Neural cell (in vitro differentiated cells): ENCODE data around the gene HNRNPA2B1. TPM values are rescaled to one million over a fixed set of nuclear protein-coding genes. Genes with fewer than 3 reads are reported as not detected.

Experiments
- H2AFZ ChIP-seq: fragments of 200-600, 300-800 bp; sonication (generic), shearing (Covaris generic); 2 replicates; pipeline ENCODE4 v1.6.0; 2014; ENCODE audit warnings: low read depth, mild to moderate bottlenecking, antibody characterized with exemption, low read length, moderate library complexity
- H3F3A ChIP-seq: fragments of 200-600 bp; shearing (Covaris generic); 2 replicates; pipeline ENCODE4 v1.6.1; 2016; ENCODE audit warnings: mild to moderate bottlenecking, moderate library complexity, mixed read lengths, antibody characterized with exemption, low read length; ENCODE audit not compliant: insufficient read depth, poor library complexity, severe bottlenecking
- H3K27ac ChIP-seq: fragments of 200-600, 300-800 bp; sonication (generic), shearing (Covaris generic); 2 replicates; pipeline ENCODE4 v1.5.1; 2014; ENCODE audit warnings: mild to moderate bottlenecking, low read length, moderate library complexity
- H3K27me3 ChIP-seq: fragments of 300-800, 200-600 bp; sonication (generic), shearing (Covaris generic); 2 replicates; pipeline ENCODE4 v1.6.0; 2014; ENCODE audit warnings: mild to moderate bottlenecking, low read depth, low read length, moderate library complexity; ENCODE audit not compliant: insufficient read depth
- H3K36me3 ChIP-seq: fragments of 300-800, 200-600 bp; sonication (generic), shearing (Covaris generic); 2 replicates; pipeline ENCODE4 v1.5.1; 2014; ENCODE audit warnings: mild to moderate bottlenecking, antibody characterized with exemption, low read length, moderate library complexity; ENCODE audit not compliant: insufficient read depth
- H3K4me2 ChIP-seq: fragments of 300-800, 200-600 bp; sonication (generic), shearing (Covaris generic); 2 replicates; pipeline ENCODE4 v1.6.0; 2014; ENCODE audit warnings: mild to moderate bottlenecking, low read length
- H3K4me3 ChIP-seq: fragments of 300-800, 200-600 bp; sonication (generic), shearing (Covaris generic); 2 replicates; pipeline ENCODE4 v1.5.1; 2014; ENCODE audit warnings: mild to moderate bottlenecking, low read length, moderate library complexity
- H3K79me2 ChIP-seq: fragments of 200-600 bp; shearing (Covaris generic); replicated peaks from 2 replicates; pipeline ENCODE4 v1.6.0; 2014; ENCODE audit warnings: mild to moderate bottlenecking, low read length, moderate library complexity; ENCODE audit not compliant: insufficient read depth
- H3K9ac ChIP-seq: fragments of 300-800, 200-600 bp; sonication (generic), shearing (Covaris generic); 2 replicates; pipeline ENCODE4 v1.6.1; 2016; ENCODE audit warnings: mild to moderate bottlenecking, low read length, mixed read lengths
- H3K9me2 ChIP-seq: fragments of 200-600 bp; shearing (Covaris generic); 2 replicates; pipeline ENCODE4 v1.6.1; 2016; ENCODE audit warnings: mild to moderate bottlenecking, low read length, mixed read lengths; ENCODE audit not compliant: insufficient read depth
- H3K9me3 ChIP-seq: fragments of 200-600, 300-800 bp; sonication (generic), shearing (Covaris generic); 2 replicates; pipeline ENCODE4 v1.6.1; 2016; ENCODE audit warnings: mild to moderate bottlenecking, mixed run types, low read length, moderate library complexity, mixed read lengths
- H4K20me1 ChIP-seq: fragments of 200-600 bp; shearing (Covaris generic); 2 replicates; pipeline ENCODE4 v1.6.1; 2016; ENCODE audit warnings: mild to moderate bottlenecking, mixed run types; ENCODE audit not compliant: insufficient read depth
- EP300 ChIP-seq: fragments of 450-650 bp; conservative IDR thresholded peaks from 2 replicates; pipeline ENCODE4 v1.6.1; 2014; ENCODE audit warnings: antibody characterized with exemption, mild to moderate bottlenecking, moderate library complexity; ENCODE audit not compliant: poor library complexity, severe bottlenecking
- EZH2 ChIP-seq: fragments of 200-600, 300-800 bp; shearing (Covaris generic), sonication (generic); IDR thresholded peaks from 2 replicates; pipeline ENCODE4 v1.6.1; 2014; ENCODE audit warnings: antibody characterized with exemption, low read length, borderline replicate concordance, mild to moderate bottlenecking; ENCODE audit not compliant: insufficient read depth, poor library complexity, severe bottlenecking
- MXI1 ChIP-seq: fragments of 450-650 bp; conservative IDR thresholded peaks from 2 replicates; pipeline ENCODE4 v1.6.1; 2014; ENCODE audit warnings: antibody characterized with exemption, mild to moderate bottlenecking; ENCODE audit not compliant: poor library complexity, severe bottlenecking
- POLR2AphosphoS5 ChIP-seq: IDR thresholded peaks from 2 replicates; pipeline ENCODE4 v1.6.1; 2012
- RAD21 ChIP-seq: fragments of 450-650 bp; conservative IDR thresholded peaks from 2 replicates; pipeline ENCODE4 v1.6.1; 2014; ENCODE audit warnings: antibody characterized with exemption, mild to moderate bottlenecking, moderate library complexity
- SMC3 ChIP-seq: fragments of 450-650 bp; conservative IDR thresholded peaks from 2 replicates; pipeline ENCODE4 v1.6.1; 2014; ENCODE audit warnings: antibody characterized with exemption, mild to moderate bottlenecking, moderate library complexity; ENCODE audit not compliant: poor library complexity
- TAF1 ChIP-seq: IDR thresholded peaks from 2 replicates; pipeline ENCODE4 v1.6.1; 2012; ENCODE audit warnings: low read depth
- polyA plus RNA-seq: library from polyadenylated mRNA; depleted of rRNA; stranded (reverse); fragments of >200 nt; gene quantifications from 2 replicates; pipeline ENCODE4 v1.2.3, GENCODE V29; 2014
- TF ChIP-seq, protein P1 (sequence below): fragments of 450-650 bp; IDR thresholded peaks from 2 replicates; pipeline ENCODE4 v1.5.1; 2014; ENCODE audit warnings: antibody characterized with exemption, mild to moderate bottlenecking, moderate library complexity; ENCODE audit not compliant: poor library complexity, severe bottlenecking
- TF ChIP-seq, protein P2 (sequence below): IDR thresholded peaks from 2 replicates; pipeline ENCODE4 v1.6.1; 2012; ENCODE audit warnings: borderline replicate concordance

The HNRNPA2B1 gene
- polyA plus RNA-seq, 1 donor from 2014 or later, result 419 TPM

DNA sequence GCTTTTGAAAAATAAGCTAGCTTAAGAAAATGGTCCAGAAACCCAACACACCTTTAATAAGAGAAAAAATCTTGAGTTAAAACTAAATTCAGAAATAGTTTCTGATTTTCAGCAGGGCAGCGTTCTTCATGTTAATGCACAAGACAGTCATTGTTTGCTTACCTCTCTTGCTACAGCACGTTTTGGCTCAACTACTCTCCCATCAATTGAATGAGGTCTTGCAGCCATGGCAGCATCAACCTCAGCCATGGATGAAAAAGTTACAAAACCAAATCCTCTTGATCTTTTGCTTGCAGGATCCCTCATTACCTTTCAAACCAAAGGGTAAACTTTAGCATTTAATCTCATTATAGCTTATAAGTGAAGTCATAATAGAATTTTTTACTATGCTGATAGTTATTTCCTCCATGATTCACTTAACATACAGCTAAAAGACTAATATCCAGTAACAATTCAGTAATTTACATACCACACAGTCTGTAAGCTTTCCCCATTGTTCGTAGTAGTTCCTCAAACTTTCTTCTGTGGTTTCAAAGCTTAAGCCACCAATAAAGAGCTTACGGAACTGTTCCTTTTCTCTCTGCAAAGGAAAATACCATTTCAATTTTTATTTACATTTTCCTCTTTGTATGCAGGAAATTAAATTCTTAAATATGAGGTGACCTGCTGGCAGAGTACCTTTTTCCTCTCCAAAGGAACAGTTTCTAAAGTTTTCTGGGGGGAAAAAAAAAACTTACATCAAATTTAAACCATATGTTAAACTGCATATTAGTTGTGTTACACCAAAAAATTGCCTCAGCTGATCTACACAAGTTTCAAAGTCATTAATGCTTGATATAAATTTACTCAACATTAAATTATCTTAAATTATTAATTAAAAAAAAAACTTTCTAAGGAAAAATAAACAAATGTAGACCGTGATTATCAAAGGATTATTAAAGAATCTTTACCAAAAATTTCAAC, 3.1 kb downstream of the HNRNPA2B1 start:
- Histone ChIP-seq H3K9ac (no peak overlapping the region), H3K27me3 (no peaks in the 10 kb centered on the region), H3K9me2 (no peaks in the 10 kb centered on the region), H3K4me2 (peak overlapping the region; percentile 85), H3K27ac (no peak overlapping the region), H3K9me3 (no peaks in the 10 kb centered on the region), H2AFZ (no peak overlapping the region), H3K36me3 (peaks cover 12% of the 10 kb centered on the region), H3K79me2 (peaks cover 82% of the 10 kb centered on the region), H3K4me3 (peak overlapping the region; percentile 90), H3F3A (peaks cover 4% of the 10 kb centered on the region), H4K20me1 (peaks cover 49% of the 10 kb centered on the region)
- TF ChIP-seq, protein P1, sequence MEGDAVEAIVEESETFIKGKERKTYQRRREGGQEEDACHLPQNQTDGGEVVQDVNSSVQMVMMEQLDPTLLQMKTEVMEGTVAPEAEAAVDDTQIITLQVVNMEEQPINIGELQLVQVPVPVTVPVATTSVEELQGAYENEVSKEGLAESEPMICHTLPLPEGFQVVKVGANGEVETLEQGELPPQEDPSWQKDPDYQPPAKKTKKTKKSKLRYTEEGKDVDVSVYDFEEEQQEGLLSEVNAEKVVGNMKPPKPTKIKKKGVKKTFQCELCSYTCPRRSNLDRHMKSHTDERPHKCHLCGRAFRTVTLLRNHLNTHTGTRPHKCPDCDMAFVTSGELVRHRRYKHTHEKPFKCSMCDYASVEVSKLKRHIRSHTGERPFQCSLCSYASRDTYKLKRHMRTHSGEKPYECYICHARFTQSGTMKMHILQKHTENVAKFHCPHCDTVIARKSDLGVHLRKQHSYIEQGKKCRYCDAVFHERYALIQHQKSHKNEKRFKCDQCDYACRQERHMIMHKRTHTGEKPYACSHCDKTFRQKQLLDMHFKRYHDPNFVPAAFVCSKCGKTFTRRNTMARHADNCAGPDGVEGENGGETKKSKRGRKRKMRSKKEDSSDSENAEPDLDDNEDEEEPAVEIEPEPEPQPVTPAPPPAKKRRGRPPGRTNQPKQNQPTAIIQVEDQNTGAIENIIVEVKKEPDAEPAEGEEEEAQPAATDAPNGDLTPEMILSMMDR, result no peak
- TF ChIP-seq EZH2, result no peak
- no peak for TF ChIP-seq SMC3
- TF ChIP-seq POLR2AphosphoS5, result no peak
- TF ChIP-seq, protein P2, sequence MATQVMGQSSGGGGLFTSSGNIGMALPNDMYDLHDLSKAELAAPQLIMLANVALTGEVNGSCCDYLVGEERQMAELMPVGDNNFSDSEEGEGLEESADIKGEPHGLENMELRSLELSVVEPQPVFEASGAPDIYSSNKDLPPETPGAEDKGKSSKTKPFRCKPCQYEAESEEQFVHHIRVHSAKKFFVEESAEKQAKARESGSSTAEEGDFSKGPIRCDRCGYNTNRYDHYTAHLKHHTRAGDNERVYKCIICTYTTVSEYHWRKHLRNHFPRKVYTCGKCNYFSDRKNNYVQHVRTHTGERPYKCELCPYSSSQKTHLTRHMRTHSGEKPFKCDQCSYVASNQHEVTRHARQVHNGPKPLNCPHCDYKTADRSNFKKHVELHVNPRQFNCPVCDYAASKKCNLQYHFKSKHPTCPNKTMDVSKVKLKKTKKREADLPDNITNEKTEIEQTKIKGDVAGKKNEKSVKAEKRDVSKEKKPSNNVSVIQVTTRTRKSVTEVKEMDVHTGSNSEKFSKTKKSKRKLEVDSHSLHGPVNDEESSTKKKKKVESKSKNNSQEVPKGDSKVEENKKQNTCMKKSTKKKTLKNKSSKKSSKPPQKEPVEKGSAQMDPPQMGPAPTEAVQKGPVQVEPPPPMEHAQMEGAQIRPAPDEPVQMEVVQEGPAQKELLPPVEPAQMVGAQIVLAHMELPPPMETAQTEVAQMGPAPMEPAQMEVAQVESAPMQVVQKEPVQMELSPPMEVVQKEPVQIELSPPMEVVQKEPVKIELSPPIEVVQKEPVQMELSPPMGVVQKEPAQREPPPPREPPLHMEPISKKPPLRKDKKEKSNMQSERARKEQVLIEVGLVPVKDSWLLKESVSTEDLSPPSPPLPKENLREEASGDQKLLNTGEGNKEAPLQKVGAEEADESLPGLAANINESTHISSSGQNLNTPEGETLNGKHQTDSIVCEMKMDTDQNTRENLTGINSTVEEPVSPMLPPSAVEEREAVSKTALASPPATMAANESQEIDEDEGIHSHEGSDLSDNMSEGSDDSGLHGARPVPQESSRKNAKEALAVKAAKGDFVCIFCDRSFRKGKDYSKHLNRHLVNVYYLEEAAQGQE, result no peak
- no peak for TF ChIP-seq RAD21
- no peak for TF ChIP-seq EP300

DNA sequence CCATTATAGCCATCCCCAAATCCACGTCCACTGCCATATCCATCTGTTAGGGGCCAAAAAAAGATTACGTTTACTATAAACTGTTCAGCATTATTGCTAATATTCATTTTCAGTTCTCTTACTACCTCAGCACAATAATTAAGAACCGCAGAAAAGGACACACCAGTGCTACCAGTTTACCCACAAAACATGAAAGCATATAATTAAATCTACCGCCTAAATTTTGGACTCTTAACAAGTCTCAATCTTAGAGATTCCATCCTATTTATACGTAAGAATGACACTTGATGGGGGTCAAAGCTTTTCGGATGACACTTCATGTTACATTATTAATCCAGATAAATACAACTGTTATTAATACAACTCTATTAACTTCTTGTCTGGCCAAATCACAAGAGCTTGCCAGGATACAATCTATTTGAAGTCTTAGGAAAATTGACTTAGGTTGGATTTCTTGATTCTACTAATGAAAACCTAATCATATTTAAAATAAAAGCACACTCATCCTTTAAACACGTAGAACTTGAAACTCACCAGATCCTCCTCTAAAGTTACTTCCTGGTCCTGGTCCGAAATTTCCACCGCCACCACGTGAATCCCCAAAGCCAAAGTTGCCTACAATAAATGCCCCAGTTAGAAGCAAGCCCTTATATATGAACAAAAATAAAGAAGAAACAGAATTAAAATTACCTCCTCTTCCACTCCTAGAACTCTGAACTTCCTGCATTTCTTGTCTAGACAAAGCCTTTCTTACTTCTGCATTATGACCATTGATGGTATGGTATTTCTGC, 4.5 kb downstream of the HNRNPA2B1 start:
- Histone ChIP-seq H2AFZ (no peak overlapping the region), H3K9me3 (no peaks in the 10 kb centered on the region), H4K20me1 (peaks cover 50% of the 10 kb centered on the region), H3K4me3 (peak overlapping the region; percentile 90), H3K9ac (no peak overlapping the region), H3K27ac (no peak overlapping the region), H3K36me3 (peaks cover 17% of the 10 kb centered on the region), H3K9me2 (no peaks in the 10 kb centered on the region), H3K4me2 (no peak overlapping the region), H3K79me2 (peaks cover 83% of the 10 kb centered on the region), H3K27me3 (no peaks in the 10 kb centered on the region), H3F3A (peaks cover 4% of the 10 kb centered on the region)
- TF ChIP-seq MXI1, result no peak
- no peak for TF ChIP-seq SMC3
- no peak for TF ChIP-seq EZH2
- TF ChIP-seq POLR2AphosphoS5, result no peak
- TF ChIP-seq RAD21, result no peak
- TF ChIP-seq, protein P2, result no peak
- TF ChIP-seq, protein P1, result no peak
- no peak for TF ChIP-seq EP300
- no peak for TF ChIP-seq TAF1
